Measurements from ENCODE around the gene SLC25A43. TPM values are rescaled to one million over a fixed set of nuclear protein-coding genes. Genes with fewer than 3 reads are reported as not detected.

Gene SLC25A43
- total RNA-seq, 2 donors from 2014 or later = 12.3 to 24.4 TPM

- no peak for ATAC-seq (ENCODE audit: insufficient number of reproducible peaks, low FRiP score, low read depth)
- H3K27ac ChIP-seq = no peak overlapping the region
- TF ChIP-seq, protein P1, sequence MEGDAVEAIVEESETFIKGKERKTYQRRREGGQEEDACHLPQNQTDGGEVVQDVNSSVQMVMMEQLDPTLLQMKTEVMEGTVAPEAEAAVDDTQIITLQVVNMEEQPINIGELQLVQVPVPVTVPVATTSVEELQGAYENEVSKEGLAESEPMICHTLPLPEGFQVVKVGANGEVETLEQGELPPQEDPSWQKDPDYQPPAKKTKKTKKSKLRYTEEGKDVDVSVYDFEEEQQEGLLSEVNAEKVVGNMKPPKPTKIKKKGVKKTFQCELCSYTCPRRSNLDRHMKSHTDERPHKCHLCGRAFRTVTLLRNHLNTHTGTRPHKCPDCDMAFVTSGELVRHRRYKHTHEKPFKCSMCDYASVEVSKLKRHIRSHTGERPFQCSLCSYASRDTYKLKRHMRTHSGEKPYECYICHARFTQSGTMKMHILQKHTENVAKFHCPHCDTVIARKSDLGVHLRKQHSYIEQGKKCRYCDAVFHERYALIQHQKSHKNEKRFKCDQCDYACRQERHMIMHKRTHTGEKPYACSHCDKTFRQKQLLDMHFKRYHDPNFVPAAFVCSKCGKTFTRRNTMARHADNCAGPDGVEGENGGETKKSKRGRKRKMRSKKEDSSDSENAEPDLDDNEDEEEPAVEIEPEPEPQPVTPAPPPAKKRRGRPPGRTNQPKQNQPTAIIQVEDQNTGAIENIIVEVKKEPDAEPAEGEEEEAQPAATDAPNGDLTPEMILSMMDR (IDR thresholded peaks at IDR 0.05) = no peak
- H3K4me3 ChIP-seq = no peak overlapping the region
- no peak for DNase-seq (ENCODE audit: low spot score)
- no peaks in the 10 kb centered on the region for H3K27me3 ChIP-seq (replicated peaks; ENCODE audit: insufficient read depth)
- H3K9me3 ChIP-seq = no peaks in the 10 kb centered on the region
- H3K36me3 ChIP-seq = no peaks in the 10 kb centered on the region
- peaks cover 4 to 16% of the 10 kb centered on the region in 2 donors for H3K4me1 ChIP-seq (ENCODE audit: control insufficient read depth in 1 of 2, low read depth in 2 of 2)
These were observed 101.1 kb downstream of the SLC25A43 start for GRCh38 chrX:119500061-119500800.

DNA sequence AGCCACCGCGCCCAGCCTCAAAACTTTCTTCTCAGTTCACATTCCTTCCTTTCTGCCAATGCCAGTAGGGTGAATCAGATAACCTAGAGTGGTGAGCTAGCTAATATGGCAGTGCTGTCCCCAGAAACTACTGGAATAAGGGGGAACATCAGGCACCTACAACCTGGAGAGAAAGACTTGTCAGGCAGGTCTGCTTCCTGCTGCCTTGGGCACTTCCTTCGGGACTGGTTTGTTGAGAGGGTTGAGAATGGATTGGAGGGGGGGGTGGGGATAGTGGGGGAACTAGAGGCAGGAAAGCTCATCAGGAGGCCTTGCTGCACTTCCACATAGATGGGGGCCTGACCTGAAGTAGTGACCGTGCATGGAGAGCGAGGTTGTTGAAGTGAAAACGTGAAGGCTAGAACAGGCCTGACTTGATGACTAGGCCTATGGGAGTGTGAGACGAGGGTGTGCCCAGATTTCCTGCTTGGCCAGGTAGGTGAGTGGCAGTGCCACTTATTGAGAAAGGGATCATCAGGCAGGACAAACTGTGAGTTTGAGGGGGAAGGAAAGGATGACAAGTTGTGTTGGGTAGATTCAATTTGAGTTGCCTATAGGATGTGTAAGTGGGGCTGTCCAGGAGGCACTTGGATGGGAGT lies 102.5 kb downstream of the SLC25A43 start:
- DNase-seq (ENCODE audit: low spot score) (no peak), ATAC-seq (ENCODE audit: insufficient number of reproducible peaks, low FRiP score, low read depth) (no peak)
- Histone ChIP-seq H3K27me3 (replicated peaks; ENCODE audit: insufficient read depth) (no peaks in the 10 kb centered on the region), H3K4me1 (ENCODE audit: control insufficient read depth in 1 of 2, low read depth in 2 of 2) (peaks cover 4 to 16% of the 10 kb centered on the region in 2 donors), H3K9me3 (no peaks in the 10 kb centered on the region), H3K36me3 (no peaks in the 10 kb centered on the region), H3K27ac (no peak overlapping the region), H3K4me3 (no peak overlapping the region)
- TF ChIP-seq, protein P1 (IDR thresholded peaks at IDR 0.05) = no peak

- Histone ChIP-seq H3K27ac (peak overlapping the region; percentile 79 to 93), H3K4me1 (ENCODE audit: control insufficient read depth in 1 of 2, low read depth in 2 of 2) (peaks cover 4 to 21% of the 10 kb centered on the region in 2 donors), H3K4me3 (no peak overlapping the region), H3K27me3 (replicated peaks; ENCODE audit: insufficient read depth) (no peaks in the 10 kb centered on the region), H3K36me3 (no peaks in the 10 kb centered on the region), H3K9me3 (no peaks in the 10 kb centered on the region)
- TF ChIP-seq, protein P1 (IDR thresholded peaks at IDR 0.05) = no peak
- ATAC-seq (ENCODE audit: insufficient number of reproducible peaks, low FRiP score, low read depth) = peak; percentile 41
- DNase-seq (ENCODE audit: low spot score) = no peak
These were observed 103.8 kb downstream of the SLC25A43 start for GRCh38 chrX:119502727-119503483.

GRCh38 chrX:119503484-119503861 lies 104.3 kb downstream of the SLC25A43 start:
- peak; percentile 25 for DNase-seq (ENCODE audit: low spot score)
- H3K9me3 ChIP-seq = no peaks in the 10 kb centered on the region
- peaks cover 4 to 21% of the 10 kb centered on the region in 2 donors for H3K4me1 ChIP-seq (ENCODE audit: control insufficient read depth in 1 of 2, low read depth in 2 of 2)
- peak; percentile 93 for ATAC-seq (ENCODE audit: insufficient number of reproducible peaks, low FRiP score, low read depth)
- no peaks in the 10 kb centered on the region for H3K36me3 ChIP-seq
- no peaks in the 10 kb centered on the region for H3K27me3 ChIP-seq (replicated peaks; ENCODE audit: insufficient read depth)
- H3K4me3 ChIP-seq = peak overlapping the region; percentile 39
- TF ChIP-seq, protein P1 (IDR thresholded peaks at IDR 0.05) = no peak
- peak overlapping the region; percentile 79 to 93 for H3K27ac ChIP-seq

Other genes with a start within 250 kb of the SLC25A43 start
- gene PGRMC1, start 163.1 kb upstream of the SLC25A43 start, total RNA-seq = 100 to 1,000 TPM; 105 to 135 TPM
- 100 to 1,000 TPM; 102 to 123 TPM for gene SLC25A5, start 69.1 kb downstream of the SLC25A43 start, total RNA-seq
- 10 to 100 TPM; 32.0 to 51.9 TPM for gene STEEP1, start 166.1 kb downstream of the SLC25A43 start, total RNA-seq
- gene UBE2A, start 175.2 kb downstream of the SLC25A43 start, total RNA-seq = 10 to 100 TPM; 37.4 to 50.7 TPM
- 1 to 10 TPM; 3.8 to 8.3 TPM for gene NKRF, start 207.1 kb downstream of the SLC25A43 start, total RNA-seq

Data from thoracic aorta (tissue), 2 donors.